ENCODE results near the gene SSUH2.

SSUH2 gene

GRCh38 chr3:8573342-8573926 is 71.2 kb downstream of the SSUH2 start:
- no peak for TF ChIP-seq GATA3 (IDR thresholded peaks at IDR 0.05; ENCODE audit: low read depth, low read length)
- TF ChIP-seq GATA2 (IDR thresholded peaks at IDR 0.05; ENCODE audit: low read depth, low read length) = no peak

GRCh38 chr3:8571256-8571655 is 73.3 kb downstream of the SSUH2 start:
- TF ChIP-seq GATA3 (IDR thresholded peaks at IDR 0.05; ENCODE audit: low read depth, low read length) (no peak), GATA2 (IDR thresholded peaks at IDR 0.05; ENCODE audit: low read depth, low read length) (no peak)
